Keratinocyte (primary cell): ENCODE results near the gene SLC25A47. TPM values are rescaled to one million over a fixed set of nuclear protein-coding genes. Genes with fewer than 3 reads are reported as not detected.

ENCODE experiments used
- DNase-seq: peaks from one replicate; pipeline ENCODE4 v3.0.0-alpha.2; 2011; ENCODE audit warnings: low read depth, missing footprints, low spot score
- FAIRE-seq: peaks from 2 replicates; lab custom pipeline; 2011; peaks lifted over from hg19 to GRCh38; lab: Jason Lieb, UNC
- H2AFZ ChIP-seq: 2 replicates; pipeline ENCODE4 v1.6.0; 2012; ENCODE audit warnings: low read length, control low read depth, inconsistent platforms; ENCODE audit not compliant: control insufficient read depth
- H3K27ac ChIP-seq: 2 replicates; pipeline ENCODE4 v1.5.1; 2011; ENCODE audit warnings: low read length; ENCODE audit not compliant: control insufficient read depth, insufficient read depth
- H3K27me3 ChIP-seq: 3 replicates; pipeline ENCODE4 v1.6.0; 2011; ENCODE audit warnings: low read length; ENCODE audit not compliant: control insufficient read depth, insufficient read depth; ENCODE audit errors: extremely low read depth
- H3K36me3 ChIP-seq, 2 experiments: 2 replicates in 1 of 2; 3 replicates in 1 of 2; pipeline ENCODE4 v1.5.1; 2011; ENCODE audit warnings: low read length in 2 of 2, mild to moderate bottlenecking in 1 of 2; ENCODE audit not compliant: control insufficient read depth in 2 of 2, insufficient read depth in 2 of 2; ENCODE audit errors: extremely low read depth in 1 of 2
- H3K4me1 ChIP-seq: 3 replicates; pipeline ENCODE4 v1.5.1; 2011; ENCODE audit warnings: low read length; ENCODE audit not compliant: control insufficient read depth, insufficient read depth; ENCODE audit errors: extremely low read depth
- H3K4me2 ChIP-seq: 3 replicates; pipeline ENCODE4 v1.6.0; 2011; ENCODE audit warnings: low read depth, low read length; ENCODE audit not compliant: control insufficient read depth, insufficient read depth; ENCODE audit errors: extremely low read depth
- H3K4me3 ChIP-seq, 3 experiments: fragments of 200-600 bp in 1 of 3; sonication (generic) in 1 of 3; 2 replicates in 2 of 3; 3 replicates in 1 of 3; pipeline ENCODE4 v1.5.1; 2011 to 2016; ENCODE audit warnings: low read length in 3 of 3, mild to moderate bottlenecking in 3 of 3, control low read depth in 2 of 3, inconsistent platforms in 1 of 3, low read depth in 1 of 3, mixed read lengths in 1 of 3, mixed run types in 1 of 3, moderate library complexity in 1 of 3; ENCODE audit not compliant: control insufficient read depth in 2 of 3, insufficient read depth in 2 of 3; ENCODE audit errors: extremely low read depth in 1 of 3
- H3K79me2 ChIP-seq: 2 replicates; pipeline ENCODE4 v1.6.0; 2012; ENCODE audit warnings: low read length; ENCODE audit not compliant: control insufficient read depth, insufficient read depth
- H3K9ac ChIP-seq: 3 replicates; pipeline ENCODE4 v1.6.0; 2011; ENCODE audit warnings: low read length; ENCODE audit not compliant: control insufficient read depth, insufficient read depth; ENCODE audit errors: extremely low read depth
- H3K9me1 ChIP-seq: 3 replicates; pipeline ENCODE4 v1.6.0; 2011; ENCODE audit warnings: low read length; ENCODE audit not compliant: control insufficient read depth, insufficient read depth; ENCODE audit errors: extremely low read depth
- H3K9me3 ChIP-seq: 2 replicates; pipeline ENCODE4 v1.5.1; 2012; ENCODE audit warnings: low read depth, low read length; ENCODE audit not compliant: control insufficient read depth
- H4K20me1 ChIP-seq: 3 replicates; pipeline ENCODE4 v1.6.0; 2011; ENCODE audit warnings: low read length; ENCODE audit not compliant: control insufficient read depth, insufficient read depth; ENCODE audit errors: extremely low read depth
- CTCF ChIP-seq, 3 experiments: IDR thresholded peaks in 1 of 3; conservative IDR thresholded peaks in 1 of 3; optimal IDR thresholded peaks in 1 of 3; 2 replicates in 2 of 3; 3 replicates in 1 of 3; pipeline versions ENCODE3 to v1.5.1; 2011; ENCODE audit warnings: low read length in 3 of 3, mild to moderate bottlenecking in 3 of 3, moderate library complexity in 2 of 3, control low read depth in 1 of 3, inconsistent platforms in 1 of 3; ENCODE audit not compliant: insufficient read depth in 2 of 3; ENCODE audit errors: extremely low read depth in 1 of 3
- EZH2 ChIP-seq: IDR thresholded peaks from one replicate; pipeline ENCODE4 v1.6.1; 2012; ENCODE audit warnings: inconsistent platforms, mild to moderate bottlenecking, low read length, moderate library complexity
- dilution Hi-C: fragments of 300-500 bp; cut with MboI; formaldehyde crosslinking; loops from one replicate; pipeline ENCODE4 v1.7.0; 2020; ENCODE audit warnings: low sequenced_read_pairs; ENCODE audit not compliant: extremely low pct_ligation_motif_present
- polyA plus RNA-seq, 5 experiments: library from polyadenylated mRNA; depleted of rRNA in 3 of 5; stranded (reverse) in 3 of 5; stranded (forward) in 1 of 5; unstranded in 1 of 5; fragments of >200 nt; gene quantifications; 1 replicate in 1 of 5; 2 replicates in 3 of 5; 3 replicates in 1 of 5; pipeline versions ENCODE4 v1.2.1 to v1.2.3, GENCODE V29; 2011 to 2012; ENCODE audit warnings: missing spikeins in 2 of 5, low read depth in 1 of 5, low replicate concordance in 1 of 5

Gene SLC25A47
- polyA plus RNA-seq, 1 donor (not counting 4 experiments of a cell fraction or from before 2014, with no cell fraction given) = not detected

GRCh38 chr14:100334904-100335303 lies 11.8 kb downstream of the SLC25A47 start:
- FAIRE-seq (no peak), DNase-seq (no peak)
- Histone ChIP-seq H2AFZ (no peak overlapping the region), H4K20me1 (no peaks in the 10 kb centered on the region), H3K9me1 (no peaks in the 10 kb centered on the region), H3K4me2 (no peak overlapping the region), H3K79me2 (no peaks in the 10 kb centered on the region), H3K9me3 (no peaks in the 10 kb centered on the region), H3K4me3 (no peak overlapping the region), H3K4me1 (no peaks in the 10 kb centered on the region), H3K9ac (no peak overlapping the region), H3K36me3 (peaks cover 20 to 31% of the 10 kb centered on the region in 2 experiments), H3K27ac (no peak overlapping the region), H3K27me3 (no peaks in the 10 kb centered on the region)
- TF ChIP-seq EZH2 = no peak
- TF ChIP-seq CTCF (optimal IDR thresholded peaks at IDR 0.05 in 1 of 3, IDR thresholded peaks at IDR 0.05 in 1 of 3, conservative IDR thresholded peaks at IDR 0.05 in 1 of 3; ENCODE audit: extremely low read depth in 1 of 3, insufficient read depth in 2 of 3, low read length in 3 of 3) = no peak
- dilution Hi-C loops = no loop called here

GRCh38 chr14:100336618-100337530 lies 13.7 kb downstream of the SLC25A47 start:
- H3K9ac ChIP-seq = no peak overlapping the region
- no peak for DNase-seq
- no peak overlapping the region for H3K4me2 ChIP-seq
- H4K20me1 ChIP-seq = no peaks in the 10 kb centered on the region
- no peaks in the 10 kb centered on the region for H3K79me2 ChIP-seq
- H3K4me1 ChIP-seq = peaks cover 4% of the 10 kb centered on the region
- no peaks in the 10 kb centered on the region for H3K9me1 ChIP-seq
- H2AFZ ChIP-seq = no peak overlapping the region
- no peaks in the 10 kb centered on the region for H3K9me3 ChIP-seq
- H3K27me3 ChIP-seq = no peaks in the 10 kb centered on the region
- dilution Hi-C loops = no loop called here
- peaks cover 26 to 40% of the 10 kb centered on the region in 2 experiments for H3K36me3 ChIP-seq
- H3K27ac ChIP-seq = no peak overlapping the region
- TF ChIP-seq CTCF (optimal IDR thresholded peaks at IDR 0.05 in 1 of 3, IDR thresholded peaks at IDR 0.05 in 1 of 3, conservative IDR thresholded peaks at IDR 0.05 in 1 of 3; ENCODE audit: extremely low read depth in 1 of 3, insufficient read depth in 2 of 3, low read length in 3 of 3) (no peak), EZH2 (no peak)
- no peak for FAIRE-seq
- no peak overlapping the region for H3K4me3 ChIP-seq
